Immature natural killer cell (primary cell): ENCODE measurements around the gene YAE1. TPM values are rescaled to one million over a fixed set of nuclear protein-coding genes. Genes with fewer than 3 reads are reported as not detected.

Experiments used
- DNase-seq, 3 donors: peaks; one replicate each; pipeline ENCODE4 v3.0.0; 2022; ENCODE audit warnings: mixed read lengths in 1 of 3
- H3K27ac Mint-ChIP-seq, 6 donors: one replicate each; pipeline ENCODE4 v1.8.0; 2020; ENCODE audit warnings: mixed read lengths in 6 of 6, mild to moderate bottlenecking in 5 of 6, inconsistent platforms in 4 of 6, moderate library complexity in 3 of 6
- H3K27me3 Mint-ChIP-seq, 3 donors: one replicate each; pipeline ENCODE4 v1.8.0; 2020 to 2021; ENCODE audit warnings: low read depth in 3 of 3, mild to moderate bottlenecking in 3 of 3, mixed read lengths in 3 of 3, moderate library complexity in 3 of 3, inconsistent platforms in 1 of 3
- H3K36me3 Mint-ChIP-seq, 3 donors: one replicate each; pipeline ENCODE4 v1.8.0; 2020; ENCODE audit warnings: mixed read lengths in 3 of 3, inconsistent platforms in 2 of 3, mild to moderate bottlenecking in 2 of 3
- H3K4me1 Mint-ChIP-seq, 2 donors: one replicate each; pipeline ENCODE4 v1.8.0; 2020; ENCODE audit warnings: inconsistent platforms in 2 of 2, mild to moderate bottlenecking in 2 of 2, mixed read lengths in 2 of 2, moderate library complexity in 1 of 2
- H3K4me3 Mint-ChIP-seq, 5 donors: one replicate each; pipeline ENCODE4 v1.8.0; 2020; ENCODE audit warnings: mild to moderate bottlenecking in 5 of 5, mixed read lengths in 5 of 5, inconsistent platforms in 3 of 5, moderate library complexity in 3 of 5
- H3K9me3 Mint-ChIP-seq, 6 donors: one replicate each; pipeline ENCODE4 v1.8.0; 2020; ENCODE audit warnings: mild to moderate bottlenecking in 6 of 6, mixed read lengths in 6 of 6, inconsistent platforms in 4 of 6, moderate library complexity in 3 of 6
- polyA plus RNA-seq, 3 donors: library from polyadenylated mRNA; unstranded; fragments of 300-500 nt; fragmentation: Illumina TruSeq; gene quantifications; one replicate each; pipeline ENCODE4 v1.2.3, GENCODE V29; 2021

Gene YAE1
- polyA plus RNA-seq, 3 donors from 2014 or later = 6.3 to 9.2 (median 9.1) TPM

DNA sequence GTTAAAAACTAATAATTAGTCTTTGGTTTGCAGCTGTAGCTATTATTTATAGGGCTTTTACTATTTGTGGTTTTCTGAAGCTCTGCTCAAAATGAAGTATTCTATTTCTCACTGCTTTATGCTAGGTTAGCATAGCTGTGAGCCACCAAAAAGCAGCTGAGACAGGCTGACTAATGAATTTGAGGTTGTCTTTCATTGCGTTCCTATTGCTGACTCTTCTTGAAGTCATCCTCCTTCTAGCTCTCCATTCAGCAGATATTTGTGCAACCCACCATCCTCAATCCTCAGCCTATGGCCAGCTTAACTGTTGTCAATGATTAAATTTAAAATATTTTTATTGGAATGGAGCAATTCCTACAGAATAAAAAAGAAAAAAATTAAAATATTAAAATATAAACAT is 55.1 kb downstream of the YAE1 start:
- Mint-ChIP-seq H3K4me3 (no peak overlapping the region), H3K36me3 (no peaks in the 10 kb centered on the region)

DNA sequence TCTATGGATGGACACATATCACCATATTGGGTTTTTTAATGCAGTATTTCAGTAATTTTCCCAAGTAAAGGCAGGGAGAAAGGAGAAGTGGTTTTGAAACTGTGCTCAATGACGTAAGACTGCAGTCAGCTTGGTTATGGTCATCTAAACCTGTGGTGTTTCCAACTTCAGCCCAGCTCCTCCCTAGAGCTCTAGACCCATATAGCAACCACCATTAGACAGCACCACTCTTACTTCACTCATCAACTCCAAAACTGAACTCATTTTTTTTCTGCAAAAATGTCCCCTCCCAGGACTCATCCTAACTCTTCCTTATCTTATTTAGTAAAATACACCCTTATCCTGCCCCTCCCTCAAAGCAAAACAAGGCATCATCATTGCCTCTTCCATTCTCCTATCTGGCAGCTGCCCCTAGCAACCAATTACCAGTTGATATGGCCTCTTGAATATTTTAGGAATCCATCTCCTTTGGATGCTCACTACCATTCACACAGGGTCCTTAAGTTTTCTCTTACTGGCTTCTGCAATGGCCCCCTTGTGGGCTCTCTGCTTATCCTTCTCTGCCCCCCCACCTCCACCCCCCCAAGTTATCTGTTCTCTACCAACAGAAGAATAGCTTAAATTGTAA is 55.7 kb downstream of the YAE1 start:
- no peaks in the 10 kb centered on the region for H3K9me3 Mint-ChIP-seq
- no peaks in the 10 kb centered on the region for H3K36me3 Mint-ChIP-seq
- no peak for DNase-seq
- peaks cover 1 to 8% (median 4%) of the 10 kb centered on the region in 3 donors for H3K27me3 Mint-ChIP-seq
- peak overlapping the region; percentile 78 to 90 (median 88) for H3K4me3 Mint-ChIP-seq
- peaks cover 22 to 37% of the 10 kb centered on the region in 2 donors for H3K4me1 Mint-ChIP-seq
- H3K27ac Mint-ChIP-seq = peak overlapping the region in 4 of 6 donors; percentile 57 to 90 (median 80)

More for the DNA sequence above, 55.1 kb downstream of the YAE1 start:
- DNase-seq = no peak
- peaks cover 22 to 33% of the 10 kb centered on the region in 2 donors for H3K4me1 Mint-ChIP-seq
- H3K27me3 Mint-ChIP-seq = peaks cover 1 to 8% (median 4%) of the 10 kb centered on the region in 3 donors
- no peaks in the 10 kb centered on the region for H3K9me3 Mint-ChIP-seq
- H3K27ac Mint-ChIP-seq = no peak overlapping the region

Other genes starting within 250 kb of the YAE1 start
- 10 to 100 TPM; 28.9 to 33.7 (median 28.9) TPM for gene RALA, start 57.2 kb downstream of the YAE1 start, polyA plus RNA-seq